Activated T-helper 17 cell treated with anti-CD3 and anti-CD28 coated beads, Interleukin-2, amount 50 U/mL, for 72 hours (primary cell): Measurements from ENCODE around the gene PIK3IP1. TPM values are rescaled to one million over a fixed set of nuclear protein-coding genes. Genes with fewer than 3 reads are reported as not detected.
A peak's percentile ranks its signal among the peaks of the same experiment; 100 is the strongest.
"Not testable (repeated sequence)": the region's sequence is repeated elsewhere in the genome, so short reads cannot be mapped to it uniquely, and the experiment has no call there.

Source experiments
- ATAC-seq: fragments of 150-1000 bp; cut with Tn5 transposase; replicated peaks from 2 replicates; pipeline ENCODE4 v1.10.0; 2021; ENCODE audit warnings: mild to moderate bottlenecking, moderate library complexity
- H3K27ac Mint-ChIP-seq: one replicate; pipeline ENCODE4 v1.8.0; 2022; ENCODE audit warnings: mixed read lengths
- H3K27me3 Mint-ChIP-seq: one replicate; pipeline ENCODE4 v1.8.0; 2022; ENCODE audit warnings: mixed read lengths
- H3K36me3 Mint-ChIP-seq: one replicate; pipeline ENCODE4 v1.8.0; 2022; ENCODE audit warnings: low read depth, mild to moderate bottlenecking, mixed read lengths
- H3K4me1 Mint-ChIP-seq: one replicate; pipeline ENCODE4 v1.8.0; 2022; ENCODE audit warnings: mixed read lengths
- H3K4me3 Mint-ChIP-seq: one replicate; pipeline ENCODE4 v1.8.0; 2022; ENCODE audit warnings: mild to moderate bottlenecking, mixed read lengths
- H3K9me3 Mint-ChIP-seq: one replicate; pipeline ENCODE4 v1.8.0; 2022; ENCODE audit warnings: mixed read lengths
- total RNA-seq, 2 donors: library from RNA; stranded (reverse); gene quantifications; one replicate each; pipeline ENCODE4 v1.2.3, GENCODE V29; 2022

Gene PIK3IP1
- total RNA-seq, 2 donors from 2014 or later: 11.0 to 24.1 TPM

DNA sequence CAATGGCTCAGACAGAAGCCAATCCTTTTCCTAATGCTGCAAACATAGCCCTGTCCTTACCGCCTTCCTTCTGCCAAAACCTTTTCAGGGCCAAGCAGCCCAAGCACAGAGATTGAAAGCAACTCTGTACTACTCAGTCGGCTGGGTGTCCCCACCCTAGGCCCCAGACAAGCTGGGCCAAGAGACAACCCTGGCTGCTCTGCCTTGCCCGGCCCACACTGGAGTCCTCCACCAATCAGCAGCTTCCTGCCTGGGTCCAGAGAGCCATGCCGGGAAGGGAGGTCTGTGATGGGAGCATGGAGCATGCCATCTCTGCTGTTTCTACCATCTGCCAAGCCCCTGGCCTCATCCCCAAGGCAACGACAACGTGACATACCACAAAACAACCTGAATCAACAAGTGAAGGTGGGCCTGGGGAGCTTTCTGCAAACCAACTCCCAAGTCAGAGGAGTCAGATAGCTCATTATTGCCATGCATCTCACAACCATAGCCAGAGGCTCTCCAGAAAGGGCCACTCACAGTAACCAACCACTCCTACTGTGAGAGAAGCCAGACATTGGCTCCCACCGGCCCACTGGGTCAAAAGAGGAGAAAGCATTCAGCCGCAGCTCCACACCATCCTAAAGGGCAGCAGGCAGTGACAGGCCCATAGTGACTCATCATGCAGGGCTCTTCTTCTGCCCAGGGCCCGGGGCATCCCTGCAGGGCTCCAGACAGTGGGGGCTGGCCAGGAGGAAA, 35.7 kb upstream of the PIK3IP1 start:
- Mint-ChIP-seq H3K9me3 (no peaks in the 10 kb centered on the region), H3K36me3 (peaks cover 92% of the 10 kb centered on the region), H3K27me3 (no peaks in the 10 kb centered on the region), H3K4me1 (peaks cover 7% of the 10 kb centered on the region), H3K4me3 (no peak overlapping the region), H3K27ac (no peak overlapping the region)
- no peak for ATAC-seq

DNA sequence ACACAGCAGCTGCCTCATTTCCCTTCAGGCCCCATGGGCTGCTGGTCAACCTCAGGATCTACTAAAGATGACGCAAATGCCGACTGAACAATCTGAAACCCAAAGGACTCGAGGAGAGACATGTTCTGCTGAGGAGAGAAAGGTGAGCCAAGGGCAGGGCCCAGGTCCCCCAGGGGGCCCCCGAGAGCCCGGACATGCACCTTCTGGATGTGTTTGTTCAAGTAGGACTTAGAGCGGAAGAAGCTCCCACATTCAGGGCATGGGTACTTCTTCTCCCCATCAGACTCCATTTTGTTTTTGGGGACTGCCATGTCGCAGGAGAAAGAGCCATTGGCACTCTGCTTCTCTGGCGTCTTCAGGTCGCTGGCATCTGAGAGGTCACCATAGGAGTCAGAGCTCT, 34.6 kb upstream of the PIK3IP1 start:
- peaks cover 7% of the 10 kb centered on the region for H3K4me1 Mint-ChIP-seq
- H3K4me3 Mint-ChIP-seq: no peak overlapping the region
- no peaks in the 10 kb centered on the region for H3K9me3 Mint-ChIP-seq
- peaks cover 82% of the 10 kb centered on the region for H3K36me3 Mint-ChIP-seq
- ATAC-seq: no peak
- no peaks in the 10 kb centered on the region for H3K27me3 Mint-ChIP-seq
- no peak overlapping the region for H3K27ac Mint-ChIP-seq

GRCh38 chr22:31323578-31324550, 31.6 kb upstream of the PIK3IP1 start:
- Mint-ChIP-seq H3K9me3 (no peaks in the 10 kb centered on the region), H3K4me1 (no peaks in the 10 kb centered on the region), H3K27me3 (no peaks in the 10 kb centered on the region), H3K27ac (no peak overlapping the region), H3K4me3 (no peak overlapping the region), H3K36me3 (peaks cover 52% of the 10 kb centered on the region)
- ATAC-seq: peak; percentile 46

- no peak overlapping the region for H3K27ac Mint-ChIP-seq
These were observed 29.1 kb upstream of the PIK3IP1 start for GRCh38 chr22:31321421-31321820.

GRCh38 chr22:31314220-31314619, 21.9 kb upstream of the PIK3IP1 start:
- H3K27ac Mint-ChIP-seq, H3K27me3 Mint-ChIP-seq, H3K4me3 Mint-ChIP-seq, ATAC-seq, H3K4me1 Mint-ChIP-seq, H3K9me3 Mint-ChIP-seq, H3K36me3 Mint-ChIP-seq: not testable (repeated sequence)

More at GRCh38 chr22:31321421-31321820, 29.1 kb upstream of the PIK3IP1 start:
- H3K36me3 Mint-ChIP-seq: peaks cover 27% of the 10 kb centered on the region
- no peak for ATAC-seq
- no peaks in the 10 kb centered on the region for H3K9me3 Mint-ChIP-seq
- no peaks in the 10 kb centered on the region for H3K4me1 Mint-ChIP-seq
- no peaks in the 10 kb centered on the region for H3K27me3 Mint-ChIP-seq
- no peak overlapping the region for H3K4me3 Mint-ChIP-seq

GRCh38 chr22:31313366-31314147, 21.3 kb upstream of the PIK3IP1 start:
- Mint-ChIP-seq H3K36me3 (no peaks in the 10 kb centered on the region), H3K4me3 (no peak overlapping the region), H3K4me1 (peaks cover 12% of the 10 kb centered on the region), H3K27ac (peak overlapping the region; percentile 24), H3K9me3 (no peaks in the 10 kb centered on the region), H3K27me3 (no peaks in the 10 kb centered on the region)
- ATAC-seq: peak; percentile 81

GRCh38 chr22:31308181-31308580, 15.9 kb upstream of the PIK3IP1 start:
- H3K4me3 Mint-ChIP-seq: peak overlapping the region; percentile 86
- ATAC-seq: no peak
- peaks cover 23% of the 10 kb centered on the region for H3K4me1 Mint-ChIP-seq
- peak overlapping the region; percentile 77 for H3K27ac Mint-ChIP-seq
- H3K36me3 Mint-ChIP-seq: peaks cover 7% of the 10 kb centered on the region
- no peaks in the 10 kb centered on the region for H3K9me3 Mint-ChIP-seq
- H3K27me3 Mint-ChIP-seq: no peaks in the 10 kb centered on the region

GRCh38 chr22:31305194-31305593, 12.9 kb upstream of the PIK3IP1 start:
- H3K36me3 Mint-ChIP-seq: peaks cover 7% of the 10 kb centered on the region
- H3K4me1 Mint-ChIP-seq: peaks cover 28% of the 10 kb centered on the region
- no peaks in the 10 kb centered on the region for H3K9me3 Mint-ChIP-seq
- no peak for ATAC-seq
- no peak overlapping the region for H3K27ac Mint-ChIP-seq
- no peaks in the 10 kb centered on the region for H3K27me3 Mint-ChIP-seq
- no peak overlapping the region for H3K4me3 Mint-ChIP-seq

DNA sequence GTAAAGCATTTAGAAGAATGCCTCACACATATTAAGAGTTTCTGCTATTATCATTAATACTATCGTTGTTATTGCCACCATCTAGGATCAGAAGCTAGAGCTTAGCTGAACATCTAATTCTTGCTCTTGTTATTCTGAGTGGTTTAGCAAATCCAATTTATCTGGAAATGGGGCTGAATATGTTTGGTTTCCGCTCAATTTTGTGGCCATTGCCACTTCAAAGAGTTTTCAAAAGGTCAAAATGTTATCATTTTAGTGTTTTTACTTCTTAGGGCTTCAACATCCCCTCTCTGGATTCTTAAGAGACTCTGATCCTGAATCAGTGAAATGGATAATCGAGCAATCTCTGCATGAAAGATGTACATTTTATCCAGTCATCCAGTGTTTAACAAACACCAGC, 10.2 kb upstream of the PIK3IP1 start:
- H3K27me3 Mint-ChIP-seq: no peaks in the 10 kb centered on the region
- no peak overlapping the region for H3K27ac Mint-ChIP-seq
- no peaks in the 10 kb centered on the region for H3K9me3 Mint-ChIP-seq
- peak overlapping the region; percentile 31 for H3K4me3 Mint-ChIP-seq
- H3K36me3 Mint-ChIP-seq: peaks cover 7% of the 10 kb centered on the region
- H3K4me1 Mint-ChIP-seq: peaks cover 20% of the 10 kb centered on the region
- ATAC-seq: peak; percentile 26

- H3K27ac Mint-ChIP-seq: no peak overlapping the region
- no peaks in the 10 kb centered on the region for H3K27me3 Mint-ChIP-seq
- ATAC-seq: no peak
- H3K9me3 Mint-ChIP-seq: no peaks in the 10 kb centered on the region
- no peak overlapping the region for H3K4me3 Mint-ChIP-seq
- peaks cover 20% of the 10 kb centered on the region for H3K4me1 Mint-ChIP-seq
- peaks cover 7% of the 10 kb centered on the region for H3K36me3 Mint-ChIP-seq
These were observed 9.7 kb upstream of the PIK3IP1 start for GRCh38 chr22:31302006-31302405.

GRCh38 chr22:31300896-31301295, 8.6 kb upstream of the PIK3IP1 start:
- ATAC-seq: no peak
- Mint-ChIP-seq H3K9me3 (no peaks in the 10 kb centered on the region), H3K36me3 (no peaks in the 10 kb centered on the region), H3K27ac (peak overlapping the region; percentile 5), H3K4me1 (peaks cover 25% of the 10 kb centered on the region), H3K27me3 (no peaks in the 10 kb centered on the region), H3K4me3 (no peak overlapping the region)

GRCh38 chr22:31295831-31296657, 3.8 kb upstream of the PIK3IP1 start:
- Mint-ChIP-seq H3K4me3 (peak overlapping the region; percentile 90), H3K9me3 (no peaks in the 10 kb centered on the region), H3K27me3 (no peaks in the 10 kb centered on the region), H3K27ac (peak overlapping the region; percentile 95), H3K4me1 (peaks cover 39% of the 10 kb centered on the region), H3K36me3 (peaks cover 11% of the 10 kb centered on the region)
- ATAC-seq: peak; percentile 43

DNA sequence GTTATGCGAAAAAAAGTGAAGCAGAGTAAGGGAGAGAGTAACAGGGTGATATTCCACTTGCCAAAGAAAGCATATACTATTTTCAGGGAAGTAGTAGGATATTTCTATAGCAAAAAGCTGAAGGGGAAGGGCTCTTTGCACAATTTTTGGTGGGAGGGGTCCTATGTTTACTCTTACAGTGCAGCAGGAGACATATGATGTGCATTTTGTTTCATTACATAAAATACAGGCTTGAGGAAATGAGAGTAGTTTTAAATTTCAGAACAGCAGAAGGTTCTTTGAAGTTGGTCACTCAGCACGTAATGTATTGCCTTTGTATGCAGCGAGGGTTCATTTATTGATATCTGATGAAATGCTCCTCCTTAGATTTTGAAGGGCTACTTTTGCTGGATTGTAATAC, 3.1 kb upstream of the PIK3IP1 start:
- H3K36me3 Mint-ChIP-seq: peaks cover 17% of the 10 kb centered on the region
- no peaks in the 10 kb centered on the region for H3K27me3 Mint-ChIP-seq
- peaks cover 35% of the 10 kb centered on the region for H3K4me1 Mint-ChIP-seq
- peak overlapping the region; percentile 95 for H3K27ac Mint-ChIP-seq
- ATAC-seq: no peak
- peak overlapping the region; percentile 90 for H3K4me3 Mint-ChIP-seq
- H3K9me3 Mint-ChIP-seq: no peaks in the 10 kb centered on the region
